ENCODE results near the gene SAYSD1.

Gene SAYSD1

GRCh38 chr6:39061588-39061987 lies 53.4 kb downstream of the SAYSD1 start:
- no peak overlapping the region for H3K4me3 ChIP-seq (ENCODE audit: low read length)
- no peak overlapping the region for H3K9ac ChIP-seq (ENCODE audit: low read length)
- no peak overlapping the region for H3K27ac ChIP-seq (ENCODE audit: low read length)
- H3K27me3 ChIP-seq (ENCODE audit: control insufficient read depth, insufficient read depth, low read length), result no peaks in the 10 kb centered on the region
- H3K9me3 ChIP-seq (ENCODE audit: control insufficient read depth, low read depth, low read length), result no peaks in the 10 kb centered on the region
- no peaks in the 10 kb centered on the region for H3K36me3 ChIP-seq (ENCODE audit: control insufficient read depth, low read depth, low read length)
- no peaks in the 10 kb centered on the region for H3K4me1 ChIP-seq (ENCODE audit: control insufficient read depth, low read depth, low read length)

GRCh38 chr6:39061182-39061581 lies 53.8 kb downstream of the SAYSD1 start:
- Histone ChIP-seq H3K9ac (ENCODE audit: low read length) (no peak overlapping the region), H3K27ac (ENCODE audit: low read length) (no peak overlapping the region), H3K9me3 (ENCODE audit: control insufficient read depth, low read depth, low read length) (no peaks in the 10 kb centered on the region), H3K36me3 (ENCODE audit: control insufficient read depth, low read depth, low read length) (no peaks in the 10 kb centered on the region), H3K27me3 (ENCODE audit: control insufficient read depth, insufficient read depth, low read length) (no peaks in the 10 kb centered on the region), H3K4me3 (ENCODE audit: low read length) (no peak overlapping the region), H3K4me1 (ENCODE audit: control insufficient read depth, low read depth, low read length) (no peaks in the 10 kb centered on the region)

- Histone ChIP-seq H3K27ac (ENCODE audit: low read length) (no peak overlapping the region), H3K36me3 (ENCODE audit: control insufficient read depth, low read depth, low read length) (no peaks in the 10 kb centered on the region), H3K4me1 (ENCODE audit: control insufficient read depth, low read depth, low read length) (no peaks in the 10 kb centered on the region), H3K4me3 (ENCODE audit: low read length) (no peak overlapping the region), H3K9me3 (ENCODE audit: control insufficient read depth, low read depth, low read length) (no peaks in the 10 kb centered on the region), H3K9ac (ENCODE audit: low read length) (no peak overlapping the region), H3K27me3 (ENCODE audit: control insufficient read depth, insufficient read depth, low read length) (no peaks in the 10 kb centered on the region)
Measured at GRCh38 chr6:39060467-39061160, 54.4 kb downstream of the SAYSD1 start.

- H3K4me3 ChIP-seq (ENCODE audit: low read length), result no peak overlapping the region
- H3K4me1 ChIP-seq (ENCODE audit: control insufficient read depth, low read depth, low read length), result no peaks in the 10 kb centered on the region
- no peaks in the 10 kb centered on the region for H3K36me3 ChIP-seq (ENCODE audit: control insufficient read depth, low read depth, low read length)
- H3K9me3 ChIP-seq (ENCODE audit: control insufficient read depth, low read depth, low read length), result no peaks in the 10 kb centered on the region
- H3K27me3 ChIP-seq (ENCODE audit: control insufficient read depth, insufficient read depth, low read length), result no peaks in the 10 kb centered on the region
- H3K27ac ChIP-seq (ENCODE audit: low read length), result no peak overlapping the region
- H3K9ac ChIP-seq (ENCODE audit: low read length), result no peak overlapping the region
Measured at GRCh38 chr6:39059496-39060310, 55.3 kb downstream of the SAYSD1 start.

GRCh38 chr6:39058471-39059147 lies 56.4 kb downstream of the SAYSD1 start:
- H3K27ac ChIP-seq (ENCODE audit: low read length), result no peak overlapping the region
- no peaks in the 10 kb centered on the region for H3K36me3 ChIP-seq (ENCODE audit: control insufficient read depth, low read depth, low read length)
- no peak overlapping the region for H3K4me3 ChIP-seq (ENCODE audit: low read length)
- H3K27me3 ChIP-seq (ENCODE audit: control insufficient read depth, insufficient read depth, low read length), result no peaks in the 10 kb centered on the region
- H3K9ac ChIP-seq (ENCODE audit: low read length), result no peak overlapping the region
- peaks cover 6% of the 10 kb centered on the region for H3K4me1 ChIP-seq (ENCODE audit: control insufficient read depth, low read depth, low read length)
- H3K9me3 ChIP-seq (ENCODE audit: control insufficient read depth, low read depth, low read length), result no peaks in the 10 kb centered on the region

GRCh38 chr6:39057251-39058155 lies 57.5 kb downstream of the SAYSD1 start:
- Histone ChIP-seq H3K4me3 (ENCODE audit: low read length) (no peak overlapping the region), H3K27ac (ENCODE audit: low read length) (no peak overlapping the region), H3K4me1 (ENCODE audit: control insufficient read depth, low read depth, low read length) (peaks cover 7% of the 10 kb centered on the region), H3K9ac (ENCODE audit: low read length) (no peak overlapping the region), H3K9me3 (ENCODE audit: control insufficient read depth, low read depth, low read length) (no peaks in the 10 kb centered on the region), H3K27me3 (ENCODE audit: control insufficient read depth, insufficient read depth, low read length) (no peaks in the 10 kb centered on the region), H3K36me3 (ENCODE audit: control insufficient read depth, low read depth, low read length) (no peaks in the 10 kb centered on the region)

GRCh38 chr6:39056681-39057080 lies 58.3 kb downstream of the SAYSD1 start:
- Histone ChIP-seq H3K27ac (ENCODE audit: low read length) (no peak overlapping the region), H3K9me3 (ENCODE audit: control insufficient read depth, low read depth, low read length) (no peaks in the 10 kb centered on the region), H3K27me3 (ENCODE audit: control insufficient read depth, insufficient read depth, low read length) (no peaks in the 10 kb centered on the region), H3K4me3 (ENCODE audit: low read length) (no peak overlapping the region), H3K9ac (ENCODE audit: low read length) (no peak overlapping the region), H3K36me3 (ENCODE audit: control insufficient read depth, low read depth, low read length) (no peaks in the 10 kb centered on the region), H3K4me1 (ENCODE audit: control insufficient read depth, low read depth, low read length) (peaks cover 7% of the 10 kb centered on the region)

- Histone ChIP-seq H3K27ac (ENCODE audit: low read length) (no peak overlapping the region), H3K4me3 (ENCODE audit: low read length) (no peak overlapping the region), H3K9me3 (ENCODE audit: control insufficient read depth, low read depth, low read length) (no peaks in the 10 kb centered on the region), H3K9ac (ENCODE audit: low read length) (no peak overlapping the region), H3K4me1 (ENCODE audit: control insufficient read depth, low read depth, low read length) (peaks cover 7% of the 10 kb centered on the region), H3K27me3 (ENCODE audit: control insufficient read depth, insufficient read depth, low read length) (no peaks in the 10 kb centered on the region), H3K36me3 (ENCODE audit: control insufficient read depth, low read depth, low read length) (no peaks in the 10 kb centered on the region)
Measured at GRCh38 chr6:39056191-39056590, 58.8 kb downstream of the SAYSD1 start.

GRCh38 chr6:39055661-39056060 lies 59.3 kb downstream of the SAYSD1 start:
- no peak overlapping the region for H3K27ac ChIP-seq (ENCODE audit: low read length)
- H3K9ac ChIP-seq (ENCODE audit: low read length), result no peak overlapping the region
- no peaks in the 10 kb centered on the region for H3K9me3 ChIP-seq (ENCODE audit: control insufficient read depth, low read depth, low read length)
- no peak overlapping the region for H3K4me3 ChIP-seq (ENCODE audit: low read length)
- H3K4me1 ChIP-seq (ENCODE audit: control insufficient read depth, low read depth, low read length), result peaks cover 7% of the 10 kb centered on the region
- peaks cover under 1% of the 10 kb centered on the region for H3K27me3 ChIP-seq (ENCODE audit: control insufficient read depth, insufficient read depth, low read length)
- H3K36me3 ChIP-seq (ENCODE audit: control insufficient read depth, low read depth, low read length), result no peaks in the 10 kb centered on the region

GRCh38 chr6:39054577-39055142 lies 60.3 kb downstream of the SAYSD1 start:
- Histone ChIP-seq H3K27me3 (ENCODE audit: control insufficient read depth, insufficient read depth, low read length) (peaks cover 11% of the 10 kb centered on the region), H3K4me3 (ENCODE audit: low read length) (no peak overlapping the region), H3K36me3 (ENCODE audit: control insufficient read depth, low read depth, low read length) (no peaks in the 10 kb centered on the region), H3K9me3 (ENCODE audit: control insufficient read depth, low read depth, low read length) (no peaks in the 10 kb centered on the region), H3K27ac (ENCODE audit: low read length) (no peak overlapping the region), H3K4me1 (ENCODE audit: control insufficient read depth, low read depth, low read length) (peaks cover 7% of the 10 kb centered on the region), H3K9ac (ENCODE audit: low read length) (no peak overlapping the region)

Data from iPS-18a (cell line).